Daoy (cell line): ENCODE results near the gene HTD2. TPM values are rescaled to one million over a fixed set of nuclear protein-coding genes. Genes with fewer than 3 reads are reported as not detected.

Source experiments
- DNase-seq: peaks from one replicate; pipeline ENCODE4 v3.0.0-alpha.2; 2015; ENCODE audit warnings: low read depth
- total RNA-seq: library from RNA; depleted of rRNA; stranded (reverse); fragments of >200 nt; shearing (Covaris generic); gene quantifications from 2 replicates; pipeline ENCODE4 v1.2.3, GENCODE V29; 2014

HTD2 gene
- total RNA-seq, 1 experiment from 2014 or later, result 11.5 TPM

- no peak for DNase-seq
Measured at GRCh38 chr3:58292866-58293265, 13.5 kb upstream of the HTD2 start.

DNA sequence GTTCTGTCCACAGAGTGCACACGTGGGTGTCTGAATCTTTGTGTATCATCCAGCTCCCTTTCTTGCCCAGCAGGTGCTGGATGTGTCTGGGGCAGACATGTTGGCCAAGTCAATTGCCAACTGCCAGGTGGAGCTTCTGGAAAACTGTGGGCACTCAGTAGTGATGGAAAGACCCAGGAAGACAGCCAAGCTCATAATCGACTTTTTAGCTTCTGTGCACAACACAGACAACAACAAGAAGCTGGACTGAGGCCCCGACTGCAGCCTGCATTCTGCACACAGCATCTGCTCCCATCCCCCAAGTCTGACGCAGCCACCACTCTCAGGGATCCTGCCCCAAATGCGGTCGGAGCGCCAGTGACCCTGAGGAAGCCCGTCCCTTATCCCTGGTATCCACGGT is 12.8 kb upstream of the HTD2 start:
- DNase-seq, result no peak

DNA sequence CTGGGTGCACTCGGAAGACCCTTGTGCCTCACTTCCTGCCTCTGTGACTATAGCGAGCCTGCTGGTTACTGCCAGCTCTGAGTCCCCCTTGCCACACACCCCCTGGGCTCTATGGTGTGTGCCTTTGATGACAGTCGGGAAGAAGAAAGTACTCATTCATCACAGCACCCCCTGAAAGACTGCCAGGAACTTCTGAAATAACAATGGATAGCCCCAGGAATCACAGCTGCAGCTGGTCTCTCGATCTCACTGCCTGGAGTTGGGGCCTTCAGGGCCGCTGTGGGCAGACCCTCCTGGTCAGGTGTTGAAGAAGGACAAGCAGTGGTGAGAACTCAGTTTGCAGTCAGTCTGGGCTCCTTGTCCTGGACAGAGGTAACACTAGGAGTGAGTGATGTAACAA is 10.1 kb upstream of the HTD2 start:
- DNase-seq, result no peak

DNA sequence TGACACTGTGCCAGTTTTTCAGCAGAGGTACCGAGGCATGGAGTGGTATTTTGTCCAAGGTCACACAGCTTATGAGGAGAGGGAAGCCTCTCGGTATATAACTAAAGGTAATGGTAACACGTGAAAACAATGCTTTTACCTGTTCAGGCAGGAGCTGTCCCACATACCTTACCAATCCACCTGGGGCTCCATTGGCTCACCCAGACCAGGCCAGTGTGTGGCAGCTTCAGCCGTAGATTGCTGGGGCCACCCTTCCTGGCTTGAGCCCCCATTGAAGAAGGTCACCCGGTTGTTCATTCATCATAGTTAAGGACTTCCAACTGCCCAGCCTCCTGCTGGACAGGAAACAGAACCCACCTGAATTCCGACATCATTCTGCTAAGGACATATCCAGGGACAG is 9.5 kb upstream of the HTD2 start:
- DNase-seq, result no peak

GRCh38 chr3:58298190-58298589 is 8.1 kb upstream of the HTD2 start:
- no peak for DNase-seq

- DNase-seq, result no peak
Measured at GRCh38 chr3:58299075-58299474, 7.2 kb upstream of the HTD2 start.

DNA sequence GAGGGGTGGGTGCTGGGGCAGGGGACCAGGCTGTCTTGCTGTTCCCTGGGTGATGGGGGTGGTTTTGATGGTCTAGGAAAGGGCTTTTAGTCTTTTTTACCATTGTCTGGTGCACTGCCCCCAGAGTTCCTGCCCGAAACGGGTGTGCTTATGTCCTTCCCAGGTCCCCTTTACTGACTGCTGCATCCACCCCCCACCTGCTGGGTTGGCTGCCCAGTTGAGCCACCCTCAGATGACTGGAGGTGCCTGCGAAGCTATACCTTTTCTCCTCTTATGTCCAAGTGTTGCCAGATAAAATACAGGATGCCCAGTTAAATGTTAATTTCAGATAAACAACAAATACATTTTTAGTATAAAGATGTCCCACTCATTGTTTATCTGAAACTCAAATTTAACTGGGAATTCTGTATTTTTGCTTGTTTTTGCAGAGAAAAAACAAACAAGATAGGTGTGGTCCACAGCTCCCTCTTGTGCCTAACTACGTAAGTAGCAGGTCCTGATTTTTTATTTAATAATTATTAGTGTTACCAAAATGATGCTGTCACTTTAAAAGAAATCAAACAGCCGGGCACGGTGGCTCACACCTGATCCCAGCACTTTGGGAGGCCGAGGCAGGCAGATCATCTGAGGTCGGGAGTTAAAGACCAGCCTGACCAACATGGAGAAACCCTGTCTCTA is 6.3 kb upstream of the HTD2 start:
- DNase-seq, result no peak

DNA sequence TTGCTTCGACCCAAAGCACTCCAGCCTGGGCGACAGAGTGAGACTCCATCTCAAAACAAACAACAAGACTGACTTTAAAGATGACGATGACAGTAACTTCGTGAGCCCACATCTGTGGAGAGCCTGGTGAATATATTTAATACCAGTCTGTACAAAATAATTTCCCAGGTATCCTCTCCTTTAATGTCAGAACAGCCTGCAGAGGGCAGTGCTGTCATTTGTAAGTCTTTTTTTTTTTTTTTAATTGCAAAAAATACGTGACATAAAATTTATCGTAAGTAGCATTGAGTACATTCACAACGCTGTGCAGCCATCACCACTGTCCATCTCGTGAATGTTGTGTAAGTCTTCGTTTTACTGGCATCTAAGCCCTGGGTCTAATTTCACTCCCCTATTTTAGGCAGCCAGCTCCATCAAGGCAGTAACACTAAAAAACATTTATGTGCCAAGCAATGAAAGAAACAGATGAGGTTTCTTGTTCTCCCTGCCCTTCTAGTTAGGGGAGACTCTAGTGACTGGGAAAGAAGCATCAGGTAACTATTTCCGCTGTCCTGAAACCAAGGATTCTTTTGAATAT is 1.4 kb downstream of the HTD2 start:
- peak; percentile 50 for DNase-seq

GRCh38 chr3:58308728-58309127 is 2.4 kb downstream of the HTD2 start:
- DNase-seq, result no peak

GRCh38 chr3:58317811-58318210 is 11.5 kb downstream of the HTD2 start:
- DNase-seq, result no peak

- DNase-seq, result no peak
Measured at GRCh38 chr3:58321791-58322190, 15.5 kb downstream of the HTD2 start.

DNA sequence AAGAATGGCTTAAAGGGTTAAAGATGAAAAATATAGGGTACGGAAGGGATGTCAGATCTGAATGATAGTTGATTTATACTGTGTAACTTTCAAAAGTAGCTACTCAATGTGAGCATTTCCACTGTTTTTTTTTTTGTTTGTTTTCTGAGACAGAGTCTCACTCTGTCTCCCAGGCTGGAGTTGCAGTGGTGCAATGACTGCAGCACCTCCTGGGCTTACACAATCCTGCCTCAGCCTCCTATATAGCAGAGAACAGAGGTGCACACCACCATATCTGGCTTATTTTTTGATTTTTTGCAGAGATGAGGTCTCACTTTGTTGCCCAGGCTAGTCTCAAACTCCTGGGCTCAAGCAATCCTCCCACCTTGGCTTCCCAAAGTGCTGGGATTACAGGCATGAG is 16.5 kb downstream of the HTD2 start:
- DNase-seq, result no peak

DNA sequence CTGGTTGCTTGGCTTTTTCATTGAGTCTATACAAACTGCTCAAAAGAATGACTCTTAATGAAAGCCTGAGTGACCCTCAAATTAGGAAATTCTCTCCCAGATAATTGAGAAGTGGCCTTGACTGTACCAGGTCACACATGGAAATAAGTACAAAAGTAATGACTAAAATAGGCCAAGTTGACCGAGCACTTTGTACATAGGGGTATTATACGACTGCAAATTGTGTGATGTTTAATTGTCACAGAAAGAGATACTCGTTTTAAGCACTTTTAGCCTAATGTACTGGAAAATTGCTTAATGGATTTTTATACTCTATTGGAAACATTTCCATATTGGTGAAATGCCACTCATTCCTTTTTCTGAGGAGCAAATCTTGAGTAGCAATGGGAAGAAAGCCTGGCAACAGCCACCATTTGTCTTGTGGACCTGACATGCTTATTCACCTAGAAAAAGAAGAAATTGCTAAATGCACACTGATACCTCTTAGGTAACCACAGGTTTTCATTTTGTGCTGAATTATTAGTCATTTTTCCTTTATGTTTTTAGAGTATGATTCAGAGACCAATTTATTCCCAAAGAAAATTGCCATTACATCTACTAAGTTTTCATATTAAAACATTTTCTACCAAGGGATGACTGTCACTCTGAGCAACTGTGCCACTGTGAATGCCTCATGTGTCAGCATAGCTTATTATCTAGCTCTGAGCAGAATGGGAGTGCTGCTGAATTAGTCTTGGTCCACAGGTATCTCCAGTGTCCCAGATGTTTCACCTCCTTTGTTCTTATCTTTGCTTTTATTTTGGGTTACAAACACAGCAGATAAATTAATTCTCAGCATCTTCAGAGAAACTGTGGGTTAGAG is 17.4 kb downstream of the HTD2 start:
- no peak for DNase-seq

GRCh38 chr3:58324391-58325390 is 18.4 kb downstream of the HTD2 start:
- DNase-seq, result no peak

- DNase-seq, result no peak
Measured at GRCh38 chr3:58325525-58325992, 19.2 kb downstream of the HTD2 start.

DNA sequence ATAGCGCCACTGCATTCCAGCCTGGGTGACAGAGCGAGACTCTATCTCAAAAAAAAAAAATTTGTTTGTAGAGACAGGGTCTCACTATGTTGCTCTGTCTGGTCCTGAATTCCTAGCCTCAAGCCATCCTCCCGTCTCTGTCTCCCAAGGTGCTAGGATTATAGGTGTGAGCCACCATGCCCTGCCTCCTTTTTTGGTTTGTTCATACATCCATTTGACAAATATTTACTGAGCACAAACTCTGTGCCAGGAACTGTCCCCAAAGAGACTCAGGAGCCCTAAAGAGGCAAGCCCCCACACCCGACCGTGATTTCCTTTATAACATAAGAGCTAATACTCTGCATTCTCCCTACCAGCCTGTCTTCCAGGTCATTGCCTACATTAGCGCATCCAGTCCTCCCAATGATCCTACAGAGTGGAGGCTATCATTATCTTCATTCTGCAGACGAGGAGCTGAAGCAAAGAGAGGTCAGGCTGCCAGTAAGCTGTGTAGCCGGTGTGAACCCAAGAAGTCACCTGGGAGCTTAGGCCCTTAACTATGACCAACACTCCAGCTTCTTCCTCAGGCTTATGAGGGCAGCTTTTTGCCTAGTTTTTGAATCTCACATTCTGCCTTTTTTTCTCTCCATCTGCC is 20.1 kb downstream of the HTD2 start:
- no peak for DNase-seq

DNA sequence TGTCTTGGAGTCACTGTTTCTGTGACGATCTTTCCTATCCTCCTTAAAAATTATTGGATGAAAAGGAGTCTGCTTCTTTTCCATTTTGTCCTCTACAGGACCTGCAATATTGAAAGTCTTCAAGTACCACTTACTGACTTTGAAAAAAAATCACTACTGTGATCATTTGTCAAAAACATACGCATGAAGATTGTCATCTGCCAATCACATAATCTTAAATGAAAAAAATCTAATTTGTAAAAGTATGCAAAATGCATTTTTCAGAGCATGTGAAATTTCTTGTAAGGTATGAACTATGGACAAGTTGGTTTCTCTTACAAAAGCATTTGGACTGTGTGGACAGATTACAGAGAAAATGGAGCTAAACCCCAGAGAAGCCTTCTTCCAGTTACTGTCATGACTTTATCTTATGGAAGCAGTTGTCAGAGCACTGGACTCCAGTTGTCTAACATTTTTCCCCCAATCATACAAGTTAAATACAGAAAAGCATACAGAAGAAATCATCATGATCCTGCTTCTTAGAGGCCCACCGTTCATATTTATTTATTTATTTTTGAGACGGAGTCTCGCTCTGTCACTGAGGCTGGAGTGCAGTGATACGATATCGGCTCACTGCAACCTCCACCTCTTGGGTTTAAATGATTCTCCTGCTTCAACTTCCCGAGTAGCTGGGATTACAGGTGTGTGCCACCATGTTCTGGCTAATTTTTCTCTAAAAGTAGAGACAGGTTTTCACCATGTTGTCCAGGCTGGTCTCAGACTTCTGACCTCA is 23.0 kb downstream of the HTD2 start:
- no peak for DNase-seq

GRCh38 chr3:58329922-58330413 is 23.6 kb downstream of the HTD2 start:
- no peak for DNase-seq

- DNase-seq, result no peak
Measured at GRCh38 chr3:58331593-58332152, 25.4 kb downstream of the HTD2 start.
